ENCODE data around the gene THY1.

The THY1 gene

DNA sequence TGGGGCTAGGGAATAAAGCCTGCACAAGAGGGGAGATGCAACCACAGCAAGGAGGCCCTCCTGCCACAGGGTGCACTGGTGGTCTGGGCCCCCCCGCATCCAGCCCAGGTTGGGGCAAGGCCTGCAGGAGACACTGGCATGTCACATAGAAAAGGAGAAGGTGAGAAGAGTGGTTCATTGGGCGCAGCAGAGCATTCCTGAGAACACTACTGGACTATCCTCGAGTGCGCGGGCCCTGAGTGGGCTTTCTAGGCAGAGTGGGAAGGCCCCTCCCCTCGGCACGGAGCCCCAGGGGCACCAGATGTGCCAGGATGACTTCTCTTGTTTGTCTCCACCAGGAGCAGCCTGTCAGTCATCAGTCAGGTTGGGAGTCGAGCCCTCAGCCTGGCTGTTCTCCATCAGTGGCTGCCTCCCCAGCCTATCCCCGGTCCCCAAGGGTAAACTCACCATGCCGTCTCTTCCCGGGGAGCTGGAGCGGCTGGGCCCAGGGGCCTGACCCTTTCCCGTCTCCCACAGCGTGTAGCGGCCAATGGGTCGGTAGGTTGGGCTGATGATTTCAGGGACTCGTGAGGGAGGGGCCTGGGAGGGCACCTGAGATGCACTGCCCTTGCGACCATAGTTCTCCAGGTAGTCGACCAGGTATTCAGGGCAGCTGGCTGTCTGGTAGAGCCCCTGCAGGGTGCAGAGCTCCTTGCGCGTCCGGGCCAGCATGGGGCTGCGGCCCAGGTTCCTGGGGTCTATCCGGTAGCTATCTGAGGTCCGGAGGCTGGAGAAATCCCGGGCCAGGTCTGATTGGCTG lies 50.5 kb downstream of the THY1 start:
- in situ Hi-C loops (cut with MboI; ENCODE audit: low sequenced_read_pairs): no loop called here
- no peak for DNase-seq (ENCODE audit: low spot score in 2 of 2)
- no peaks in the 10 kb centered on the region for H3K36me3 ChIP-seq (replicated peaks)
- H3K4me3 ChIP-seq: no peak overlapping the region
- no peaks in the 10 kb centered on the region for H3K9me3 ChIP-seq
- peaks cover 16% of the 10 kb centered on the region for H3K4me1 ChIP-seq
- H3K27me3 ChIP-seq (ENCODE audit: low read depth): no peaks in the 10 kb centered on the region

DNA sequence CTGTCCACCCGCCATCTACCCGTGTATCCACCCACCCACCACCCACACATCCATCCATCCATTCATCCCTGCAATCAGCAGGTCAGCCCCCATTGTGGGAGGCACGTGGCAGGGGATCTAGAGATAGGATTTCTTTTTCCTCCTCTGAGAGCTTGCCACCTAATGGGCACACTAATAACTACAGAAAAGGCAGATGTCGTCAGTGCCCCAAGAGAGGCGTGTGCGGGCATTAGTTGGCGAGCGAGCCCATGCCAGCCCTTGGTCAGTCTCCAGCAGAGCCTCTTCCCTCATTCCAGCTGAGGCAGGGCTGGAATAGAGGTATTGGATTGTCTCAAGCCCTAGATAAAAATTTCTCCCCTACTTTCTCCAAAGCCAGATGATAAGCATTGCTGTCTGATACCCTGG lies 51.2 kb downstream of the THY1 start:
- H3K4me1 ChIP-seq: peaks cover 16% of the 10 kb centered on the region
- in situ Hi-C loops (cut with MboI; ENCODE audit: low sequenced_read_pairs): no loop called here
- no peak for DNase-seq (ENCODE audit: low spot score in 2 of 2)

DNA sequence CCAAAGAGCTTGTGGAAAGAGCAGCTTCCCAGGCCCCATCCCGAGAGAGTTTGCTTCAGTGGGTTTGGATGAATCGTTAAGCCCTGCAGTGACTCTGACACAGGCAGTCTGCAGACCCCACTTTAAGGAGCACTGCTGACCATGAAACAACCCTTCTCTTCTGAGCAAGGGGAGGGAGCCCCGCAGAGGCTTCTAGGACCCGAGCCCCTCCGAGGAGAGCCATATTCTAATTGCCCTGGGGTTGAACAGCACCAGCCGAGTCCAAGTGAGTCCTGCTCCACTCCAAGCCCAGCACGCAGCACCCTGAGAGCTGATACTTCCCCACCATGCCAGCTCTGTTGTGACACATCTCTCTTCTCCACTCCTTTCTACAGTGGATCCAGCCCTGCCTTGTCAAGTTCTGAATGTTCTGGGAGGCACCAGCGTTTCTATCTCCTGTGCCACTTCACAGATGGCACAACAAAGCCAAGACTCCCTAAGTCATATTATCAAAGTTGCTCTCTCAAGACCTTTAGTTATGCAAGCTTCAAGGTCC lies 51.8 kb downstream of the THY1 start:
- in situ Hi-C loops (cut with MboI; ENCODE audit: low sequenced_read_pairs): no loop called here
- Histone ChIP-seq H3K36me3 (replicated peaks) (no peaks in the 10 kb centered on the region), H3K9me3 (no peaks in the 10 kb centered on the region), H3K4me3 (no peak overlapping the region), H3K27me3 (ENCODE audit: low read depth) (no peaks in the 10 kb centered on the region), H3K4me1 (peaks cover 16% of the 10 kb centered on the region)
- DNase-seq (ENCODE audit: low spot score in 2 of 2): no peak

More for the DNA sequence above, 51.2 kb downstream of the THY1 start:
- Histone ChIP-seq H3K27me3 (ENCODE audit: low read depth) (no peaks in the 10 kb centered on the region), H3K36me3 (replicated peaks) (no peaks in the 10 kb centered on the region), H3K4me3 (no peak overlapping the region), H3K9me3 (no peaks in the 10 kb centered on the region)

DNA sequence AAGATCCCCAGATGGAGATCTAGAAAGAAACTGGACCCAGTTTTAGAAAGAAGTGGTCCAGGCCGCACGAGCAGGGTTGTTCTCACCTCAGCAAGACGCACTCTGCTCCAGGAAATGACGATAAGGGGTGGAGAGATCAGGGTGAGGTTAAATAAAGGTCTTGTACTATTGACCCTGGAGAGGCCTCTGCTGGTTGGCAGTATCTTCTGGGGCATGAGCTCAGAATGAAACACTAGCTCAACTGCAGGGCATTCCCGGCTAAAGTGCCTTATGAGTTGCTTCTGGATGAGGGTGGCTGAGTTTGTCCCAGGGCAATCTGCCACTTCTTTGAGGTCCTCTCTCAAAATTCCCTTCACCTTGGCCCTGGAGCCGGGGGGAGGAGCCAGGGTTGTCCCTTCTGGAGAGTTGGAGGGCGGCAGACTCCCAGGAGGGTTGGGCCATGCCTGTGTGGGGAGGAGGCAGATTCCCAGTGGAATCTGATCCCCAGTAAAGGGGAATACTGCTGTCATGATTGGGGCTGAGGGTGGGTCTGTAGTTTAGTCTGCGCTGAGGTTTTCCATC lies 52.4 kb downstream of the THY1 start:
- DNase-seq (ENCODE audit: low spot score in 2 of 2): no peak
- H3K27me3 ChIP-seq (ENCODE audit: low read depth): no peaks in the 10 kb centered on the region
- in situ Hi-C loops (cut with MboI; ENCODE audit: low sequenced_read_pairs): no loop called here
- no peak overlapping the region for H3K4me3 ChIP-seq
- no peaks in the 10 kb centered on the region for H3K9me3 ChIP-seq
- H3K4me1 ChIP-seq: peaks cover 16% of the 10 kb centered on the region
- H3K36me3 ChIP-seq (replicated peaks): no peaks in the 10 kb centered on the region

DNA sequence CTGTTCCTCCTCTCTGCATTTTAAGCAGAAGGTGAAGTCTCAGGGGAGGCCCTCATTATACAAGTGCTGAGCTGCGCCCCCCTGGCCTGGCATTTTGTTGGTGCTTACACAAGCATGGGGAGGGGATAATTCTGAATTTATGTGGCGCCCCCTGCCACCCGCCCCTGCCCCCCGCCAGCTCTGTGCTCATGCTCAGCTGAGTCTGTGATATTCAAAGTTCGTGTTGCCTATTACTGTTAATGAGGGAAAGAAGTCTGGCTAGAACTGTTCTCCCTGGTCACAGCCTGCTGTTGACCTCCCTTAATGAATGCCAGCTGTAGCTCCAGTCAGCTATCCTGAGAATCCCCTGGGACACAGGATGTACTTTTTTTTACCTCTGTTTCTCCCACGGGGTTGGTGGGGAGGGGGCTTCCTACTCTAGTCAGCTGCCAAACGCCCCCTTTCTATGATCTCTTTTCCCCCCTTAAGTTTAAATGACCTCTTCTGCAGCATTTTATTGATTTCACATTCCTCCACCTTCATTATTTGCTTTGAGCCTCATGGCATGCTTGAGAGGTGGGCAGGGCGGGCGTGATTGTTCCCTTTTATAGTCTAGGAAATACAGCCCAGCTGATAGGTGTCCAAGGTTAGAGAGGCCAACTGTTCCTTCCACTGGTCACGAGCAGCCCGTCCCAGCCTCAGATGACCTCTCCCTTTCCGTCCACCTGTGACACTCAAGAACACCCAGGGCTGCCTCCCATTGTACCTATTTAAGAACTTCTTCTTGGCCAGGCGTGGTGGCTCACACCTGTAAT lies 53.6 kb downstream of the THY1 start:
- H3K4me1 ChIP-seq: peaks cover 16% of the 10 kb centered on the region
- in situ Hi-C loops (cut with MboI; ENCODE audit: low sequenced_read_pairs): no loop called here
- DNase-seq (ENCODE audit: low spot score in 2 of 2): no peak
- no peaks in the 10 kb centered on the region for H3K9me3 ChIP-seq
- no peak overlapping the region for H3K4me3 ChIP-seq
- H3K27me3 ChIP-seq (ENCODE audit: low read depth): no peaks in the 10 kb centered on the region
- no peaks in the 10 kb centered on the region for H3K36me3 ChIP-seq (replicated peaks)

DNA sequence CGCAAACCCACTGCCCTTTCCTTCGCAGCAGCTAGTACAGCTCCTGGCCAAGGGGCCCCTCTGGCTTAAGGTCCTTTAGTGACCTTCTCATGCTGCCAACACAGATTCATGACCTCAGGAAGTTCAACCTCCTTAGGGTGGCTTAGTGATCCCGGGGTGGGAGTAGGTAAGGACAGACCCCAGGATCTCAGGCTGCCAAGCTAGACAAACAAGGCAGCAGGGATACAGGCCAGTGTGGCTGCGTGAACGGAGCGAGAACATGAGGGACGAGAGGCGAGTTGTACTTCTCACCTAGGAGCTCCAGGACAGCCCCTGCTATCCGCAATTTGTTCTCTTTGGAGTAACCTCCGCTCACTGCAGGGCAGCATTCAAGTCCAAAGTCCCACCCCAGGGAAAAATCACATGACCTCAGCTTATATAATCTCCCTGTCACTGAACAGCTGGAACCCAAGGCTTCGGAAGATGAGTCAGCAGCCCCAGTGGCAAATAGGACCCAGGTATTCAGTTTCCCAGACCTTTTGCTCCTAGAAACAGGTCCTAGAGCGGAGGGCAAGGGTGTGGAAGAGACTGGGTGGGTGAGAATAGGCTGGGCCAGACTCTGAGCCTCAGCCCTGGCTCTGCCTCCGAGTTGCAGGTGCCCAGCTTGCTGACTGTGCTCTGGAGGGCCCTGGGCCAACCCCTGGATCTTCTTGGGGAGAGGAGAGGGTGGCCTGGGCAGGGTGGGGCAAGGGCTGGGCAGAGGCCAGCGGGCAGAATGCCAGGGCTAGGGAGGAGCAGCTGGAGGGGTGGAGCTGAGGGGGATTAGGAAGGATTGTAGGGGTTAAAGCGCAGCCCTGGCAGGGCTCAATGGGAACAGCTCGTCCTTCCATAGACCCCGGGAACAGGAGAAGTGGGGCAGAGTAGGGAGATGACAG lies 54.6 kb downstream of the THY1 start:
- no peaks in the 10 kb centered on the region for H3K36me3 ChIP-seq (replicated peaks)
- no peaks in the 10 kb centered on the region for H3K27me3 ChIP-seq (ENCODE audit: low read depth)
- DNase-seq (ENCODE audit: low spot score in 2 of 2): peak in 1 of 2 experiments; percentile 71
- H3K4me3 ChIP-seq: no peak overlapping the region
- H3K9me3 ChIP-seq: no peaks in the 10 kb centered on the region
- H3K4me1 ChIP-seq: peaks cover 17% of the 10 kb centered on the region
- in situ Hi-C loops (cut with MboI; ENCODE audit: low sequenced_read_pairs): no loop called here

DNA sequence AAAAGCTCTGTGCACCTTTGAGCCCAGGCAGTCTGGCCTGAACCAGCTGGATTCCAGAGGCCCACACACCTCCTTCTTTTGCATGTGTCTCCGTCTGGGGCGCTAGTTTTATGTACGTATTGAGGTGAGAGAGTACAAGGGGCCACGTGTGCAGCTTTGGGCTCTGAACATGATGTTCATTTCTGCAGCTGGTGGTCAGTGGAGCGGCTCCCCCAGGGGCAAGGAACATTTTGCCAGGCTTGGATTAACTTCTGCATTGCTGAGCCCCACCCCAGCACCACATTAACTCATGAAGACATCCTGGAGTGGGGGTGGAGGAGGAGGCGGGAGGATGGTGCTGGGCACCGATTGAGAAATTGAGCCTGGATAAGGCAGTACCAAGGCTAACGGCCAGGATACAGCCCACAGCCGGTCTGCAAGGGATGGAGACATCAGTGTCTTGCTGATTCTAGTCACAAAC lies 55.3 kb downstream of the THY1 start:
- Histone ChIP-seq H3K4me1 (peaks cover 19% of the 10 kb centered on the region), H3K36me3 (replicated peaks) (no peaks in the 10 kb centered on the region), H3K4me3 (no peak overlapping the region), H3K27me3 (ENCODE audit: low read depth) (no peaks in the 10 kb centered on the region), H3K9me3 (no peaks in the 10 kb centered on the region)
- DNase-seq (ENCODE audit: low spot score in 2 of 2): no peak
- in situ Hi-C loops (cut with MboI; ENCODE audit: low sequenced_read_pairs): no loop called here
